Uterus (tissue), 4 donors: ENCODE measurements around the gene HNRNPUL2. TPM values are rescaled to one million over a fixed set of nuclear protein-coding genes. Genes with fewer than 3 reads are reported as not detected.
"Not testable (repeated sequence)": the region's sequence is repeated elsewhere in the genome, so short reads cannot be mapped to it uniquely, and the experiment has no call there.

Experiments used
- DNase-seq, 2 donors: peaks; one replicate each; pipeline ENCODE4 v3.0.0-alpha.2; 2019 to 2020
- H3K27ac ChIP-seq, 2 donors: fragments of 200-600 bp; sonication (generic); 1 replicate in 1 of 2; 2 replicates in 1 of 2; pipeline ENCODE4 v1.5.1; 2016 to 2018
- H3K27me3 ChIP-seq, 2 donors: fragments of 200-600 bp; sonication (generic); one replicate each; pipeline ENCODE4 v1.5.1; 2018 to 2019; ENCODE audit warnings: control low read depth in 1 of 2
- H3K36me3 ChIP-seq, 2 donors: fragments of 200-600 bp; sonication (generic); one replicate each; pipeline ENCODE4 v1.5.1; 2019; ENCODE audit warnings: control low read depth in 1 of 2
- H3K4me1 ChIP-seq, 2 donors: fragments of 200-600 bp; sonication (generic); one replicate each; pipeline ENCODE4 v1.5.1; 2018 to 2019; ENCODE audit warnings: control low read depth in 1 of 2
- H3K4me3 ChIP-seq, 2 donors: fragments of 200-600 bp; sonication (generic); 1 replicate in 1 of 2; 2 replicates in 1 of 2; pipeline ENCODE4 v1.5.1; 2018 to 2019; ENCODE audit warnings: mild to moderate bottlenecking in 1 of 2
- H3K9me3 ChIP-seq, 2 donors: fragments of 200-600 bp; sonication (generic); one replicate each; pipeline ENCODE4 v1.5.1; 2019; ENCODE audit warnings: control low read depth in 1 of 2
- POLR2A ChIP-seq, 2 donors: fragments of 450-650 bp; IDR thresholded peaks; one replicate each; pipeline ENCODE4 v1.6.1; 2016; ENCODE audit warnings: antibody characterized with exemption in 2 of 2, mild to moderate bottlenecking in 1 of 2, moderate library complexity in 1 of 2
- intact Hi-C: fragments of 100-400 bp; cut with DNase I; formaldehyde crosslinking; loops from one replicate; pipeline ENCODE4 v1.15.1; 2023; ENCODE audit warnings: low total_unique reads
- total RNA-seq, 4 donors: library from RNA; depleted of rRNA in 3 of 4; stranded (reverse); fragments of >200 nt in 3 of 4; gene quantifications; one replicate each; pipeline versions ENCODE4 v1.1.0 to v1.2.4, GENCODE V29; 2014 to 2023
- TF ChIP-seq, protein P1 (sequence below), 4 experiments: fragments of 200-600 bp in 2 of 4; fragments of 450-650 bp in 2 of 4; sonication (generic) in 2 of 4; IDR thresholded peaks; one replicate each; pipeline ENCODE4 v1.5.1; 2016 to 2019; ENCODE audit warnings: antibody characterized with exemption in 4 of 4, mild to moderate bottlenecking in 2 of 4, moderate library complexity in 1 of 4
- donor health status: DM: yes; HTN: yes; CAD: no.

Gene HNRNPUL2
- total RNA-seq, 4 donors from 2014 or later, result 17.7 to 58.3 (median 21.3) TPM

DNA sequence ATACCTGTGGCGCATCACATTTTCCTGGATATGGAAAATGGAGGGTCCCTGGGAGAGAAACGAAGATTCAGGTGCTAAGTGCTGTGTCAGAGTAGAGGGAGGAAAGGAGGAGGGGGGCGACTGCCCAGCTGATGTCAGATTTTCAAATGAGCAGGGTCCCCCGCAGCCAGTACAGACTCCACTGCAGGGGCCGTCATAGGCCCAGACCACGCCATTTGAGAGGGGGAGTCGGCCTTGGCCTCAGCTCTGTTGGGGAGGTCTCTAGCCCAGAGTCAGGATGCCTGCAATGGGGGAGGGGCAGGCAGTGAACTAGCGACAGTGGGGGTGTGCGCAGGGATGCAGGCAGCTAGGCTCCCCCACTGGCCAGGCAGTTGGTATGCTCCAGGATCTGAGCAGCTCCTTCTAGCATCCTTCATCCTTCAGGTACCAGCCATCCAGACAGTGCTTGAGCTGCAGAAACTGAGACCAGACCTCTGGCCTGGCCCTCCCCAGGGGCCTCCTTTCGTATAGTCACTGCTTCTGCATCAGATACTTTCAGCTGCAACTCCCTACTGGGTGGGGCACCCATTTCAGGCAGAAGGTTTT, 19.9 kb downstream of the HNRNPUL2 start, which contains the start of the genes BSCL2 and GNG3:
Gene BSCL2 (minus strand): TSS at position 148 of the 585 bp plus-strand sequence. CDS start 229 bp downstream, outside the sequence.
Gene GNG3 (plus strand): TSS at position 400 of the 585 bp plus-strand sequence. CDS start 620 bp downstream, outside the sequence.
- H3K4me1 ChIP-seq, result peaks cover 9 to 22% of the 10 kb centered on the region in 2 donors
- H3K27ac ChIP-seq, result peak within 1 kb of the TSS; percentile 89 to 94
- intact Hi-C loops, result no loop called here
- TF ChIP-seq POLR2A (IDR thresholded peaks at IDR 0.05), result no peak
- TF ChIP-seq, protein P1, sequence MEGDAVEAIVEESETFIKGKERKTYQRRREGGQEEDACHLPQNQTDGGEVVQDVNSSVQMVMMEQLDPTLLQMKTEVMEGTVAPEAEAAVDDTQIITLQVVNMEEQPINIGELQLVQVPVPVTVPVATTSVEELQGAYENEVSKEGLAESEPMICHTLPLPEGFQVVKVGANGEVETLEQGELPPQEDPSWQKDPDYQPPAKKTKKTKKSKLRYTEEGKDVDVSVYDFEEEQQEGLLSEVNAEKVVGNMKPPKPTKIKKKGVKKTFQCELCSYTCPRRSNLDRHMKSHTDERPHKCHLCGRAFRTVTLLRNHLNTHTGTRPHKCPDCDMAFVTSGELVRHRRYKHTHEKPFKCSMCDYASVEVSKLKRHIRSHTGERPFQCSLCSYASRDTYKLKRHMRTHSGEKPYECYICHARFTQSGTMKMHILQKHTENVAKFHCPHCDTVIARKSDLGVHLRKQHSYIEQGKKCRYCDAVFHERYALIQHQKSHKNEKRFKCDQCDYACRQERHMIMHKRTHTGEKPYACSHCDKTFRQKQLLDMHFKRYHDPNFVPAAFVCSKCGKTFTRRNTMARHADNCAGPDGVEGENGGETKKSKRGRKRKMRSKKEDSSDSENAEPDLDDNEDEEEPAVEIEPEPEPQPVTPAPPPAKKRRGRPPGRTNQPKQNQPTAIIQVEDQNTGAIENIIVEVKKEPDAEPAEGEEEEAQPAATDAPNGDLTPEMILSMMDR (IDR thresholded peaks at IDR 0.05), result no peak
- peak within 1 kb of the TSS; percentile 47 to 71 for H3K4me3 ChIP-seq
- H3K9me3 ChIP-seq, result no peaks in the 10 kb centered on the region
- H3K27me3 ChIP-seq, result no peaks in the 10 kb centered on the region
- no peaks in the 10 kb centered on the region for H3K36me3 ChIP-seq
- DNase-seq, result no peak

DNA sequence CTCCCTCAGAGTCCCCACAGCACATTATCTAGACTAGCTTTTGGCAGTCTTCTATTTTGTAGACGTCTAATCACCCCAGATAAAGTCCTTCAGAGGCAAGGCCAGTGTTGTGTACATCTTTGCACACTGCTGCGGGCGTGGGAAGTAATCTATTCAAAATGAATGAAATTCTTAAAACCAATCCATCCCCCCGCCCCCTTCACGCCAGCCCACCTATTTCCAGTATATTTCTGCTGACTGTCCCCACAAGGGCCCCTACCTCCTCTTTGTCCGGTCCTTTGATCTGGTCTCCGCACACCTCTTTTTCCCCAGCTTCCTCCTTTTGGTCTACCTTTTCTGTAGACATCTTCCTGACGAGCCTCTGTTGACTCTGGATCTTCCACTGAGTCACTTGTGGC, 20.4 kb downstream of the HNRNPUL2 start:
- H3K4me1 ChIP-seq, result peaks cover 9 to 22% of the 10 kb centered on the region in 2 donors
- intact Hi-C loops, result no loop called here
- H3K36me3 ChIP-seq, result no peaks in the 10 kb centered on the region
- no peaks in the 10 kb centered on the region for H3K9me3 ChIP-seq
- peak overlapping the region; percentile 72 to 78 for H3K27ac ChIP-seq
- DNase-seq, result peak in 1 of 2 donors; percentile 37
- H3K4me3 ChIP-seq, result peak overlapping the region; percentile 47 to 71
- TF ChIP-seq POLR2A (IDR thresholded peaks at IDR 0.05), result no peak
- TF ChIP-seq, protein P1 (IDR thresholded peaks at IDR 0.05), result no peak
- no peaks in the 10 kb centered on the region for H3K27me3 ChIP-seq

DNA sequence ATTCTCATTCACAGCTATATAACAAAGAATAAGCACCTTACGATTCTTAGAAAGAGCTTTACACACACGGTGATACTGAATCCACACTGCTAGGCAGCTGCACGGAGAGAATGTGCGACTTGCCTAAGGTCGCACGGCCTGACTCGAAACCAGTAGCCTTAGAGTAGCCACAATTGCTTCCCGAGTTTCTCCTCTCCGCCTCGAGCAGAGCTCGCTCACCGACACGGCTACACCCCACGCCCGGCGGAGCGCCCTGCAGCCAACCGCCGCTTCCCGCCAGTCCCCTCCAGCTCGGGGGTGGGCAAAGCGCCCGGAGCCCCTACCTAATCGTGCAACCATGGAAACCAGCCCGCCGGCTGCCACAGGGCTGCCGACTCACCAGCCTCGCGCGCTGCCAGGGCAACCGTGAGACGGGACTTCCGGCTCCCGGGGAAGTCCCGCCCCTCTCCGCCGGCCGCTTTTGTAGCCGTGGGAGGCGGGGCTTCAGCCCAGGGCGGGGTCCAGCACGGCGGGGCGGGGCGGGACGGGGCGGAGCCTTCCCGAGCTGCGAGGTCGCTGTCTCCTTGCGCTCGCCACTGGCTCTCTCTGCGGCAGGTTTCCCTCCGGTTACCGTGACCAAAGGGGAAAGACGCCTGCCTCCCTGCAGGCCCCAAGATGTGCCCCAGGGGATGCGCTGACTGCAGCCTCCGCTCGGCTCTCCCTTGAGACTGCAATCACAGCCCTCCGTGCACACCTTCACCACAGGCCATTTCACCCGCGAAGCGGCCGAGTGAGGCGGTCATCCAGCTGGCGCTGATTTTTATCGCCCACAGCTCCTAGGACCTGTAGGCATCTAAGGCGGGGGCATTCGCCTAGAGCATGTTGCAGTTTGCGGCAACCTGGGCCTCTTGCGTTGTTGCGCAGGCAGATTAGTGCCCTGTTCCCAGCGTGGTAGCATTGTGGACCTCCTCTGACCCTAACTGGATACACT, 21.1 kb downstream of the HNRNPUL2 start:
- peak overlapping the region; percentile 47 to 71 for H3K4me3 ChIP-seq
- peak overlapping the region; percentile 72 to 78 for H3K27ac ChIP-seq
- TF ChIP-seq, protein P1 (IDR thresholded peaks at IDR 0.05), result no peak
- peak in 1 of 2 donors; percentile 57 for TF ChIP-seq POLR2A (IDR thresholded peaks at IDR 0.05)
- peaks cover 9 to 22% of the 10 kb centered on the region in 2 donors for H3K4me1 ChIP-seq
- intact Hi-C loops, result no loop called here
- DNase-seq, result peak; percentile 95 to 96
- H3K36me3 ChIP-seq, result no peaks in the 10 kb centered on the region
- no peaks in the 10 kb centered on the region for H3K27me3 ChIP-seq
- H3K9me3 ChIP-seq, result no peaks in the 10 kb centered on the region

DNA sequence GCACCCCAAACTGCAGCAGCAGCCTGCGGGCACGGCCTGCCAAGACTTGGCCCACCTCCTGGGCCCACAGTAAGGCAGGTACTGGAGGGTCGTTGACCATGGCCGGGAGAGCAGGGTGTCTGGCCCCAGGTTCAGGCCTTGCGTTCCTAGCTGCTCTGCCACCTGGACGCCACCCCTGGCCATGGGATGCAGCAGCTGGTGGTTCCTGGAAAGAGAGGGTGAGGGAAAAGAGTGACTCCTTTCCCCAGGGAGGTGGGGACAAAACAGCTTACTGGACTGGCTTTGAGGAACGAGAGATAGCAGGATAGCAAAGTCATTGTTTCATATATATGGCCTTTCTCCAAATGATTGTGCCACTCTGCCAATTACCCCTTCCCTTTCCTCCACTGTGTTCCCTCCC, 21.8 kb downstream of the HNRNPUL2 start:
- DNase-seq, result no peak
- no peaks in the 10 kb centered on the region for H3K27me3 ChIP-seq
- TF ChIP-seq, protein P1 (IDR thresholded peaks at IDR 0.05), result no peak
- TF ChIP-seq POLR2A (IDR thresholded peaks at IDR 0.05), result no peak
- H3K27ac ChIP-seq, result peak overlapping the region; percentile 72 to 78
- H3K9me3 ChIP-seq, result no peaks in the 10 kb centered on the region
- intact Hi-C loops, result no loop called here
- no peaks in the 10 kb centered on the region for H3K36me3 ChIP-seq
- peak overlapping the region; percentile 47 to 71 for H3K4me3 ChIP-seq
- peaks cover 7 to 21% of the 10 kb centered on the region in 2 donors for H3K4me1 ChIP-seq

DNA sequence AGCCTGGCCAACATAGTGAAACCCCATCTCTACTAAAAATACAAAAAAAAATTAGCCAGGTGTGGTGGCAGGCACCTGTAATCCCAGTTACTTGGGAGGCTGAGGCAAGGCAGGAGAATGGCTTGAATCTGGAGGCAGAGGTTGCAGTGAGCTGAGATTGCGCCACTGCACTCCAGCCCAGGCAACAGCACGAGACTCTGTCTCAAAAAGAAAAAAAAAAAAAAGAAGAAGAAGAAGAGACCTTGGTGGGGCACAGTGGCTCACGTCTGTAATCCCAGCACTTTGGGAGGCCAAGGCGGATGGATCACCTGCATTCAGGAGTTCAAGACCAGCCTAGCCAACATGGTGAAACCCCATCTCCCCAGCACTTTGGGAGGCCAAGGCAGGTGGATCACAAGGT, 23.3 kb downstream of the HNRNPUL2 start:
- intact Hi-C loops, H3K27me3 ChIP-seq, H3K36me3 ChIP-seq, H3K4me3 ChIP-seq, H3K9me3 ChIP-seq, DNase-seq, H3K27ac ChIP-seq: not testable (repeated sequence)
- peaks cover 3 to 18% of the 10 kb centered on the region in 2 donors for H3K4me1 ChIP-seq
